GM12878 (cell line): ENCODE measurements around the gene GRK2. TPM values are rescaled to one million over a fixed set of nuclear protein-coding genes. Genes with fewer than 3 reads are reported as not detected.

Experiments
- CBX3 ChIP-seq: fragments of 200-600 bp; sonication (generic); IDR thresholded peaks from 2 replicates; pipeline ENCODE4 v1.6.1; 2016; ENCODE audit warnings: low read depth, borderline replicate concordance
- CBX5 ChIP-seq: sonication (generic); IDR thresholded peaks from 2 replicates; pipeline ENCODE4 v1.6.1; 2016; ENCODE audit warnings: low read depth, moderate library complexity, mild to moderate bottlenecking, inconsistent platforms
- HDGF ChIP-seq: fragments of 450-650 bp; IDR thresholded peaks from 2 replicates; pipeline ENCODE4 v1.6.1; 2016; ENCODE audit warnings: antibody characterized with exemption
- MEF2B ChIP-seq: fragments of 450-650 bp; IDR thresholded peaks from 2 replicates; pipeline ENCODE4 v1.6.1; 2018; ENCODE audit warnings: mild to moderate bottlenecking, moderate library complexity; ENCODE audit not compliant: partially characterized antibody, poor library complexity, severe bottlenecking
- MXI1 ChIP-seq: fragments of 150-350 bp; IDR thresholded peaks from 2 replicates; pipeline ENCODE4 v1.6.1; 2011; ENCODE audit warnings: low read depth, mild to moderate bottlenecking, inconsistent platforms, low read length, improper control_type of control experiment
- NRF1 ChIP-seq: conservative IDR thresholded peaks from 2 replicates; pipeline ENCODE4 v1.6.1; 2011; ENCODE audit warnings: mild to moderate bottlenecking, low read depth, low read length, improper control_type of control experiment
- POLR2AphosphoS2 ChIP-seq: IDR thresholded peaks from 2 replicates; pipeline ENCODE4 v1.6.1; 2011; ENCODE audit warnings: low read depth, mild to moderate bottlenecking, low read length, improper control_type of control experiment, moderate library complexity
- RELA ChIP-seq: fragments of 450-650 bp; IDR thresholded peaks from 2 replicates; pipeline ENCODE4 v1.8.0; 2014; ENCODE audit warnings: borderline replicate concordance; ENCODE audit not compliant: partially characterized antibody
- SMAD1 ChIP-seq: fragments of 450-650 bp; IDR thresholded peaks from 2 replicates; pipeline ENCODE4 v1.6.1; 2018; ENCODE audit warnings: mild to moderate bottlenecking, low read depth; ENCODE audit not compliant: partially characterized antibody
- SMAD5 ChIP-seq: IDR thresholded peaks from 2 replicates; pipeline ENCODE4 v1.6.1; 2016; ENCODE audit warnings: antibody characterized with exemption, low read depth
- YY1 ChIP-seq: IDR thresholded peaks from 2 replicates; pipeline ENCODE4 v1.6.1; 2011; ENCODE audit warnings: low read depth, mild to moderate bottlenecking, low read length
- polyA plus RNA-seq, 11 experiments: library from polyadenylated mRNA; depleted of rRNA in 4 of 11; unstranded in 6 of 11; stranded (reverse) in 5 of 11; fragments of >200 nt; fragmentation: Nextera tagmentation in 4 of 11; fragmentation: Illumina TruSeq in 1 of 11; extraction: Ambion mirVana in 4 of 11; extraction: Trizol in 1 of 11; gene quantifications; 1 replicate in 1 of 11; 2 replicates in 10 of 11; pipeline versions ENCODE4 v1.2.1 to v1.2.3, GENCODE V29; 2011 to 2016; ENCODE audit warnings: inconsistent platforms in 2 of 11, missing spikeins in 2 of 11, low read depth in 1 of 11
- total RNA-seq, 4 experiments: library from RNA; depleted of rRNA in 3 of 4; stranded (reverse); fragments of >200 nt in 3 of 4; fragmentation: Illumina TruSeq in 1 of 4; extraction: Trizol in 1 of 4; gene quantifications; 2 replicates each; pipeline versions ENCODE4 v1.2.1 to v1.2.3, GENCODE V29; 2013 to 2021
- TF ChIP-seq, protein P1 (sequence below): IDR thresholded peaks from 2 replicates; pipeline ENCODE4 v1.6.1; 2011; ENCODE audit warnings: borderline replicate concordance, low read depth, mild to moderate bottlenecking, moderate library complexity, low read length; ENCODE audit not compliant: insufficient read depth, poor library complexity, severe bottlenecking
- TF ChIP-seq, protein P2 (sequence below): fragments of 450-650 bp; IDR thresholded peaks from 2 replicates; pipeline ENCODE4 v1.6.1; 2017; ENCODE audit warnings: mild to moderate bottlenecking, low read depth, inconsistent platforms; ENCODE audit not compliant: poor library complexity, severe bottlenecking

GRK2 gene
- total and polyA plus RNA-seq, 10 of the 15 experiments (the other 5 are each of a cell fraction or from before 2014, with no cell fraction given): 1.0 to 160 (median 66.1) TPM

DNA sequence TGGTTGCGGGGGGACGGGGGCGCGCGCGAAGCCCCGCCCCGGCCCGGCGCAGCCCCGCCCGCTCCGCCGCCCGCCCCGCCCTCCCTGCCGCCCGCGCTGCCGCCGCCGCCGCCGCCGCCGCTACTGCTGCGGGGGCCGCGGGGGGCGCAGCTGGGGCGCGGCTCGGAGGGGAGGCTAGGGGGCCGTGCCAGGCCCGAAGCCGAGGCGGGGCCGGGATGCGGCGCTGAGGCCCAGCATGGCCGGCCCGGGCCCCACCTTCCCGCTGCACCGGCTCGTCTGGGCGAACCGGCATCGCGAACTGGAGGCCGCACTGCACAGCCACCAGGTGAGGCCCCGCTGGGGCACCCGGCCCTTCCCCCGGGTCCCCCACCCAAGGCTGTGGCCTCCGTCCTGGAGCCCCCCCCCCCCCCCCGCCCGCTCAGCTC lies 23.0 kb downstream of the GRK2 start, which contains the start of gene ANKRD13D (continued):
- TF ChIP-seq, protein P1, sequence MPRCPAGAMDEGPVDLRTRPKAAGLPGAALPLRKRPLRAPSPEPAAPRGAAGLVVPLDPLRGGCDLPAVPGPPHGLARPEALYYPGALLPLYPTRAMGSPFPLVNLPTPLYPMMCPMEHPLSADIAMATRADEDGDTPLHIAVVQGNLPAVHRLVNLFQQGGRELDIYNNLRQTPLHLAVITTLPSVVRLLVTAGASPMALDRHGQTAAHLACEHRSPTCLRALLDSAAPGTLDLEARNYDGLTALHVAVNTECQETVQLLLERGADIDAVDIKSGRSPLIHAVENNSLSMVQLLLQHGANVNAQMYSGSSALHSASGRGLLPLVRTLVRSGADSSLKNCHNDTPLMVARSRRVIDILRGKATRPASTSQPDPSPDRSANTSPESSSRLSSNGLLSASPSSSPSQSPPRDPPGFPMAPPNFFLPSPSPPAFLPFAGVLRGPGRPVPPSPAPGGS: no peak
- TF ChIP-seq, protein P2, sequence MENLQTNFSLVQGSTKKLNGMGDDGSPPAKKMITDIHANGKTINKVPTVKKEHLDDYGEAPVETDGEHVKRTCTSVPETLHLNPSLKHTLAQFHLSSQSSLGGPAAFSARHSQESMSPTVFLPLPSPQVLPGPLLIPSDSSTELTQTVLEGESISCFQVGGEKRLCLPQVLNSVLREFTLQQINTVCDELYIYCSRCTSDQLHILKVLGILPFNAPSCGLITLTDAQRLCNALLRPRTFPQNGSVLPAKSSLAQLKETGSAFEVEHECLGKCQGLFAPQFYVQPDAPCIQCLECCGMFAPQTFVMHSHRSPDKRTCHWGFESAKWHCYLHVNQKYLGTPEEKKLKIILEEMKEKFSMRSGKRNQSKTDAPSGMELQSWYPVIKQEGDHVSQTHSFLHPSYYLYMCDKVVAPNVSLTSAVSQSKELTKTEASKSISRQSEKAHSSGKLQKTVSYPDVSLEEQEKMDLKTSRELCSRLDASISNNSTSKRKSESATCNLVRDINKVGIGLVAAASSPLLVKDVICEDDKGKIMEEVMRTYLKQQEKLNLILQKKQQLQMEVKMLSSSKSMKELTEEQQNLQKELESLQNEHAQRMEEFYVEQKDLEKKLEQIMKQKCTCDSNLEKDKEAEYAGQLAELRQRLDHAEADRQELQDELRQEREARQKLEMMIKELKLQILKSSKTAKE: no peak
- TF ChIP-seq POLR2AphosphoS2 (no peak), MXI1 (peak; percentile 15; the same call in 1 of the 2 replicates), SMAD5 (no peak), RELA (no peak), SMAD1 (no peak), CBX5 (no peak), YY1 (0 out of 2 replicates have a peak, but pooled peaks have one; percentile 35), NRF1 (no peak), HDGF (no peak), CBX3 (no peak), MEF2B (no peak)
